Measurements from ENCODE around the gene PARP3. TPM values are rescaled to one million over a fixed set of nuclear protein-coding genes. Genes with fewer than 3 reads are reported as not detected.
A peak's percentile ranks its signal among the peaks of the same experiment; 100 is the strongest.

PARP3 gene
- polyA plus RNA-seq, 1 of the 3 experiments (the other 2 are of a cell fraction): 31.1 TPM

- Histone ChIP-seq H3K36me3 (replicated peaks in 1 of 2; ENCODE audit: control insufficient read depth in 1 of 2, insufficient read depth in 2 of 2, low read length in 1 of 2) (no peaks in the 10 kb centered on the region), H3K79me2 (ENCODE audit: insufficient read depth) (peaks cover 23% of the 10 kb centered on the region), H3K27me3 (ENCODE audit: insufficient read depth) (no peaks in the 10 kb centered on the region), H3K27ac (ENCODE audit: low read depth in 2 of 2, low read length in 1 of 2) (peak overlapping the region in 1 of 2 experiments; percentile 30; a peak in 1 of 4 replicates), H3F3A (replicated peaks; ENCODE audit: insufficient read depth) (peaks cover 19% of the 10 kb centered on the region), H2AFZ (ENCODE audit: low read depth) (no peak overlapping the region), H4K20me1 (ENCODE audit: insufficient read depth) (no peaks in the 10 kb centered on the region), H3K9me3 (no peaks in the 10 kb centered on the region), H3K4me1 (ENCODE audit: control insufficient read depth in 1 of 2, insufficient read depth in 2 of 2, low read depth in 1 of 2, low read length in 1 of 2) (peaks cover 7 to 55% of the 10 kb centered on the region in 2 experiments), H3K9ac (no peak overlapping the region), H3K4me3 (ENCODE audit: low read depth in 2 of 2, low read length in 1 of 2) (no peak overlapping the region), H3K9me2 (no peaks in the 10 kb centered on the region), H3K4me2 (no peak overlapping the region)
- ChIA-PET CTCF (interaction anchor here (2.9 to 4.8 kb wide), 2 partner anchors 11 to 29 kb away, joined by 23 to 27 read pairs; partner anchors contain the start of genes ACY1, PARP3 and RRP9), POLR2A (interaction anchor here (0.6 kb wide), 1 partner anchor 10 kb away, joined by 3 read pairs; no protein-coding TSS in a partner anchor)
- TF ChIP-seq GATA2 (CRISPR knock-in tag; IDR thresholded peaks at IDR 0.05) (no peak), JUND (IDR thresholded peaks at IDR 0.05) (no peak), FOXM1 (IDR thresholded peaks at IDR 0.05; ENCODE audit: low read depth) (no peak), EZH2phosphoT487 (IDR thresholded peaks at IDR 0.05; ENCODE audit: borderline replicate concordance, low read depth) (no peak), MXI1 (IDR thresholded peaks at IDR 0.05; ENCODE audit: low read depth, low read length) (no peak), ZBTB33 (IDR thresholded peaks at IDR 0.05; ENCODE audit: borderline replicate concordance, low read depth) (no peak)
- WGBS (ENCODE audit: low lambda C conversion rate): 86% methylated on average over 1 of the region's 11 CpGs
- DNase-seq: no peak
These were observed 29.2 kb downstream of the PARP3 start for GRCh38 chr3:51971350-51971749.

GRCh38 chr3:51974277-51974962 is 32.3 kb downstream of the PARP3 start:
- Histone ChIP-seq H3K36me3 (replicated peaks in 1 of 2; ENCODE audit: control insufficient read depth in 1 of 2, insufficient read depth in 2 of 2, low read length in 1 of 2) (no peaks in the 10 kb centered on the region), H2AFZ (ENCODE audit: low read depth) (peak overlapping the region; percentile 95), H3K4me2 (peak overlapping the region; percentile 100), H3K27ac (ENCODE audit: low read depth in 2 of 2, low read length in 1 of 2) (peak overlapping the region; percentile 63 to 90; a peak in 3 of 4 replicates), H4K20me1 (ENCODE audit: insufficient read depth) (no peaks in the 10 kb centered on the region), H3F3A (replicated peaks; ENCODE audit: insufficient read depth) (peaks cover 20% of the 10 kb centered on the region), H3K79me2 (ENCODE audit: insufficient read depth) (peaks cover 10% of the 10 kb centered on the region), H3K27me3 (ENCODE audit: insufficient read depth) (no peaks in the 10 kb centered on the region), H3K9me2 (no peaks in the 10 kb centered on the region), H3K9me3 (no peaks in the 10 kb centered on the region), H3K9ac (peak overlapping the region; percentile 80), H3K4me3 (ENCODE audit: low read depth in 2 of 2, low read length in 1 of 2) (peak overlapping the region; percentile 53 to 85), H3K4me1 (ENCODE audit: control insufficient read depth in 1 of 2, insufficient read depth in 2 of 2, low read depth in 1 of 2, low read length in 1 of 2) (peaks cover 7 to 38% of the 10 kb centered on the region in 2 experiments)
- TF ChIP-seq CHD2 (IDR thresholded peaks at IDR 0.05; ENCODE audit: low read length, partially characterized antibody) (no peak), CTCF (IDR thresholded peaks at IDR 0.05) (peak; percentile 12; the same call in 1 of the 2 replicates)
- WGBS (ENCODE audit: low lambda C conversion rate): 31% methylated on average over 24 of the region's 30 CpGs
- ChIA-PET CTCF (interaction anchor here (0.7 to 5.1 kb wide), 28 partner anchors 9 to 532 kb away, joined by 3 to 84 read pairs (median 4); partner anchors contain the start of genes ACY1, GPR62, PARP3 and RRP9), POLR2A (interaction anchor here (0.6 to 3.0 kb wide), 11 partner anchors 8 to 32 kb away, joined by 3 to 20 read pairs (median 5); partner anchors contain the start of genes ACY1, PARP3, RPL29 and RRP9)
- DNase-seq: peak; percentile 62

Data from SK-N-SH (cell line).